HepG2 (cell line): Measurements from ENCODE around the gene SFXN1. TPM values are rescaled to one million over a fixed set of nuclear protein-coding genes. Genes with fewer than 3 reads are reported as not detected.

Experiments
- ATAC-seq: fragments of 200-7000 bp; cut with Tn5 transposase; 3 replicates; pipeline ENCODE4 v1.9.1; 2020; ENCODE audit warnings: mild to moderate bottlenecking, moderate library complexity
- BruUV-seq: library from RNA; stranded (reverse); fragments of 400-500 nt; replicated peaks from 2 replicates; lab custom pipeline; 2021; lab: Mats Ljungman, UMichigan
- CTCF ChIA-PET: fragments of 300-600 bp; formaldehyde crosslinking; extraction: SDS; loops from one replicate; lab custom pipeline; 2021; ENCODE audit warnings: low total read pairs, inconsistent platforms, low intra/inter-chr PET ratio; lab: Yijun Ruan, JAX
- POLR2A ChIA-PET: fragments of 350-600 bp; sonication (Branson Sonifier 250); formaldehyde crosslinking; loops from one replicate; lab custom pipeline; 2020; ENCODE audit warnings: antibody characterized with exemption, inconsistent platforms; lab: Yijun Ruan, JAX
- DNase-seq: peaks from one replicate; pipeline ENCODE4 v3.0.0-alpha.2; 2015; ENCODE audit warnings: low spot score
- FAIRE-seq: peaks from 3 replicates; lab custom pipeline; 2011; peaks lifted over from hg19 to GRCh38; lab: Jason Lieb, UNC
- H2AFZ ChIP-seq: one replicate; pipeline ENCODE4 v1.6.1; 2011; ENCODE audit warnings: low read length, inconsistent platforms
- H3K27ac ChIP-seq: fragments of 300-600 bp; 3 replicates; pipeline ENCODE4 v1.8.0; 2011; ENCODE audit warnings: mixed run types, mild to moderate bottlenecking, mixed read lengths, low read length, inconsistent platforms; ENCODE audit not compliant: insufficient read depth; ENCODE audit errors: extremely low read length
- H3K27me3 ChIP-seq, 2 experiments: fragments of 200-600 bp in 1 of 2; 2 replicates in 1 of 2; 3 replicates in 1 of 2; pipeline versions ENCODE4 v1.6.0 to v1.8.0; 2011; ENCODE audit warnings: low read length in 2 of 2, mild to moderate bottlenecking in 2 of 2, moderate library complexity in 2 of 2, inconsistent platforms in 1 of 2; ENCODE audit not compliant: insufficient read depth in 2 of 2, control insufficient read depth in 1 of 2
- H3K36me3 ChIP-seq, 2 experiments: fragments of 200-600 bp in 1 of 2; replicated peaks in 1 of 2; 2 replicates in 1 of 2; 3 replicates in 1 of 2; pipeline versions ENCODE4 v1.5.1 to v1.8.0; 2011; ENCODE audit warnings: low read length in 2 of 2, inconsistent platforms in 1 of 2; ENCODE audit not compliant: insufficient read depth in 2 of 2, control insufficient read depth in 1 of 2
- H3K4me1 ChIP-seq: 2 replicates; pipeline ENCODE4 v1.5.1; 2012; ENCODE audit warnings: low read length, inconsistent platforms; ENCODE audit not compliant: insufficient read depth
- H3K4me2 ChIP-seq: 2 replicates; pipeline ENCODE4 v1.6.0; 2011; ENCODE audit warnings: low read depth, low read length, inconsistent platforms
- H3K4me3 ChIP-seq, 3 experiments: fragments of 200-600 bp in 1 of 3; sonication (generic), shearing (Covaris generic) in 1 of 3; replicated peaks in 1 of 3; 2 replicates each; pipeline ENCODE4 v1.5.1; 2011 to 2016; ENCODE audit warnings: low read length in 3 of 3, inconsistent platforms in 2 of 3, low read depth in 2 of 3, mild to moderate bottlenecking in 2 of 3, control low read depth in 1 of 3, mixed read lengths in 1 of 3; ENCODE audit not compliant: insufficient read depth in 1 of 3
- H3K79me2 ChIP-seq: one replicate; pipeline ENCODE4 v1.6.1; 2011; ENCODE audit warnings: low read length, inconsistent platforms; ENCODE audit not compliant: insufficient read depth
- H3K9ac ChIP-seq: 2 replicates; pipeline ENCODE4 v1.6.0; 2011; ENCODE audit warnings: mild to moderate bottlenecking, low read depth, low read length, inconsistent platforms; ENCODE audit not compliant: insufficient read depth
- H3K9me3 ChIP-seq: 2 replicates; pipeline ENCODE4 v1.5.1; 2012; ENCODE audit warnings: mild to moderate bottlenecking, low read length
- H4K20me1 ChIP-seq: 2 replicates; pipeline ENCODE4 v1.6.0; 2011; ENCODE audit warnings: inconsistent platforms, mild to moderate bottlenecking, low read length, moderate library complexity; ENCODE audit not compliant: insufficient read depth
- GPN1 ChIP-seq: sonication (generic); formaldehyde crosslinking; IDR thresholded peaks from 2 replicates; pipeline ENCODE4 v1.5.1; 2020; ENCODE audit warnings: missing genetic modification reagents, borderline replicate concordance
- KLF9 ChIP-seq: IDR thresholded peaks from 2 replicates; pipeline ENCODE4 v1.6.1; 2016; ENCODE audit warnings: low read depth
- NFAT5 ChIP-seq: sonication (generic); formaldehyde crosslinking; IDR thresholded peaks from 2 replicates; pipeline ENCODE4 v1.4.0; 2020; ENCODE audit warnings: missing genetic modification reagents
- NR2F1 ChIP-seq, 2 experiments: fragments of 450-650 bp in 1 of 2; formaldehyde crosslinking in 1 of 2; IDR thresholded peaks; 2 replicates each; pipeline versions ENCODE4 v1.5.0 to v1.6.1; 2016 to 2020; ENCODE audit warnings: mild to moderate bottlenecking in 1 of 2, missing compliant biosample characterization in 1 of 2, missing genetic modification reagents in 1 of 2, moderate library complexity in 1 of 2
- SKI ChIP-seq: fragments of 450-650 bp; IDR thresholded peaks from one replicate; pipeline ENCODE4 v1.6.1; 2018; ENCODE audit warnings: mild to moderate bottlenecking; ENCODE audit not compliant: partially characterized antibody
- SNRNP70 ChIP-seq: fragments of 200-400 bp; formaldehyde crosslinking; IDR thresholded peaks from 2 replicates; pipeline ENCODE4 v1.6.1; 2017; ENCODE audit warnings: mild to moderate bottlenecking, low read depth, low read length, moderate library complexity
- SUZ12 ChIP-seq: fragments of 150-350 bp; IDR thresholded peaks from 2 replicates; pipeline ENCODE4 v1.6.1; 2014; ENCODE audit warnings: low read depth, low read length
- TOE1 ChIP-seq: sonication (generic); formaldehyde crosslinking; IDR thresholded peaks from 2 replicates; pipeline ENCODE4 v1.4.0; 2020; ENCODE audit warnings: mild to moderate bottlenecking, missing genetic modification reagents
- YEATS4 ChIP-seq: sonication (generic); formaldehyde crosslinking; IDR thresholded peaks from 2 replicates; pipeline ENCODE4 v1.4.0; 2020; ENCODE audit warnings: missing genetic modification reagents, borderline replicate concordance
- ZNF460 ChIP-seq: sonication (generic); formaldehyde crosslinking; IDR thresholded peaks from 2 replicates; pipeline ENCODE4 v1.5.1; 2020; ENCODE audit warnings: missing genetic modification reagents, mild to moderate bottlenecking, borderline replicate concordance
- ZNF629 ChIP-seq: sonication (generic); formaldehyde crosslinking; conservative IDR thresholded peaks from 2 replicates; pipeline ENCODE4 v1.5.0; 2020; ENCODE audit warnings: missing genetic modification reagents
- ZNF766 ChIP-seq: sonication (generic); formaldehyde crosslinking; IDR thresholded peaks from 2 replicates; pipeline ENCODE4 v1.5.0; 2020; ENCODE audit warnings: missing genetic modification reagents, borderline replicate concordance
- WGBS: methylation state at CpG from one replicate; pipeline ENCODE4 v1.1.6; 2017; ENCODE audit warnings: low lambda C conversion rate; 5-methylcytosine and 5-hydroxymethylcytosine counted together
- in situ Hi-C: cut with HindIII; loops from 2 replicates; pipeline ENCODE4 v1.10.0; 2017; ENCODE audit warnings: low pct_unique_long_range_greater_than_20kb; ENCODE audit not compliant: extremely low pct_ligation_motif_present
- intact Hi-C: fragments of 100-400 bp; cut with micrococcal nuclease; formaldehyde crosslinking; loops from one replicate; pipeline ENCODE4 v1.10.0; 2022; ENCODE audit not compliant: unreplicated experiment
- polyA plus RNA-seq, 8 experiments: library from polyadenylated mRNA; depleted of rRNA in 3 of 8; stranded (reverse) in 7 of 8; unstranded in 1 of 8; fragments of >200 nt; fragmentation: Illumina TruSeq in 4 of 8; extraction: Trizol in 4 of 8; gene quantifications; 2 replicates each; pipeline versions ENCODE4 v1.2.1 to v1.2.3, GENCODE V29; 2011 to 2016; ENCODE audit warnings: low read depth in 4 of 8, missing spikeins in 1 of 8, mixed read lengths in 1 of 8; ENCODE audit not compliant: insufficient read depth in 1 of 8
- total RNA-seq, 5 experiments: library from RNA; depleted of rRNA; stranded (reverse); fragments of >200 nt; fragmentation: Illumina TruSeq; extraction: Trizol; gene quantifications; 2 replicates each; pipeline ENCODE4 v1.2.3, GENCODE V29; 2016; ENCODE audit warnings: low read depth in 1 of 5

The SFXN1 gene
- total and polyA plus RNA-seq, 2 of the 13 experiments (the other 11 are each of a cell fraction or from before 2014, with no cell fraction given), result 122 to 135 TPM

GRCh38 chr5:175436359-175436758, 42.0 kb upstream of the SFXN1 start:
- no peak overlapping the region for H3K4me2 ChIP-seq
- H3K4me3 ChIP-seq, result no peak overlapping the region
- intact Hi-C loops, result no loop called here
- H3K9me3 ChIP-seq, result no peaks in the 10 kb centered on the region
- TF ChIP-seq TOE1 (CRISPR knock-in tag) (no peak), SUZ12 (no peak), SNRNP70 (no peak)
- ATAC-seq (no peak), DNase-seq (no peak), FAIRE-seq (no peak)
- WGBS, result 4% methylated on average over 8 of the region's 8 CpGs
- H3K27ac ChIP-seq, result no peak overlapping the region
- no TSS peak for BruUV-seq
- peaks cover 3 to 11% of the 10 kb centered on the region in 2 experiments; a peak in 2 of 5 replicates for H3K27me3 ChIP-seq
- H2AFZ ChIP-seq, result no peak overlapping the region
- H3K79me2 ChIP-seq, result no peaks in the 10 kb centered on the region
- no peaks in the 10 kb centered on the region for H3K36me3 ChIP-seq
- no peaks in the 10 kb centered on the region for H4K20me1 ChIP-seq
- H3K9ac ChIP-seq, result no peak overlapping the region
- no peaks in the 10 kb centered on the region for H3K4me1 ChIP-seq
- CTCF ChIA-PET, result no interaction called here
- in situ Hi-C loops, result no loop called here
- POLR2A ChIA-PET, result no interaction called here

DNA sequence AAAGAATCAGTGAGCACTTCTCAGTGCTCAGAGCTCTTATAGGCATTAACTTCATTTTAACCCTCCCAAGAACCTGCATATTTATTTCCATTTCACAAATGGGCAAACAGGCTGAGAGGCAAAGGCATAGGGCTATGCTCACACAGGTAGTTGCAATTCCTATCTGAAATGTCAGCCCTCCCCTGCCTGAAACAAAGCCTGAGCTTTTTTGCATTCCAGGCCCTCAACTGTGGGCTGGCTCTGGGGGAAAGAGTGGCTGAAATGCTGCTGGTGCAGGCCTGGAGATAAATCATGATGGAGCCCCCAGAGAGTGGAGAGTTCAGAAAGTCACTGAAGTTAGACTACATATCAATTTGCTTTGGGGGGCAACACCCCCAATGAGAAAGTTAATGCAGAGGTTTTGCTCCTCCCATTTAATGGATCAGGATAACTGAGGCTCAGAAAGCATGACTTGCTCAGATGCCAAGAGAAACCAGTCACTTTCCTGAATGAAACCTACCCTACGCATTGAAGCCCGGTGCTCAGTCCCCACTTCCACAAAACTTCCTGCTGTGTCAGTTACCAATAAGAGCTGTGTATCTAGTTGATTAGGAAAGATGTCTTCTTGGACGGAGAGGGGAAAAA, 40.0 kb upstream of the SFXN1 start:
- WGBS, result 41% methylated on average over 3 of the region's 3 CpGs
- Histone ChIP-seq H3K9ac (no peak overlapping the region), H3K27me3 (peaks cover 2 to 4% of the 10 kb centered on the region in 2 experiments; a peak in 2 of 5 replicates), H4K20me1 (no peaks in the 10 kb centered on the region), H3K79me2 (no peaks in the 10 kb centered on the region), H3K9me3 (no peaks in the 10 kb centered on the region), H2AFZ (no peak overlapping the region), H3K27ac (no peak overlapping the region), H3K4me1 (no peaks in the 10 kb centered on the region), H3K4me2 (no peak overlapping the region), H3K36me3 (no peaks in the 10 kb centered on the region), H3K4me3 (no peak overlapping the region)
- DNase-seq (no peak), ATAC-seq (no peak), FAIRE-seq (no peak)
- intact Hi-C loops, result no loop called here
- TF ChIP-seq NR2F1 (CRISPR knock-in tag; IDR thresholded peaks at IDR 0.05) (no peak), KLF9 (CRISPR knock-in tag) (no peak), NFAT5 (no peak), ZNF629 (CRISPR knock-in tag) (peak; percentile 27; the same call in 1 of the 2 replicates), YEATS4 (CRISPR knock-in tag) (no peak), ZNF460 (CRISPR knock-in tag) (no peak), SKI (no peak), ZNF766 (CRISPR knock-in tag) (no peak), GPN1 (CRISPR knock-in tag) (no peak)
- in situ Hi-C loops, result no loop called here
- POLR2A ChIA-PET, result no interaction called here
- CTCF ChIA-PET, result no interaction called here
- BruUV-seq, result no TSS peak
